Activated T-helper 1 cell treated with anti-CD3 and anti-CD28 coated beads, Interleukin-12 subunit alpha, Interleukin-12 subunit beta, Interleukin-2, Interleukin-4 antibody, amounts not matched to agents 30 ng/mL and 10 ng/mL and 1 ng/mL, durations not matched to agents 14 hours and 24 hours and 36 hours (primary cell): ENCODE results near the gene NEK7. TPM values are rescaled to one million over a fixed set of nuclear protein-coding genes. Genes with fewer than 3 reads are reported as not detected.

Experiments
- DNase-seq: peaks from one replicate; pipeline ENCODE4 v3.0.0; 2021; ENCODE audit warnings: low spot score
- H3K27ac Mint-ChIP-seq: one replicate; pipeline ENCODE4 v1.8.0; 2021; ENCODE audit warnings: mild to moderate bottlenecking, mixed read lengths
- H3K27me3 Mint-ChIP-seq: one replicate; pipeline ENCODE4 v1.8.0; 2022; ENCODE audit warnings: mild to moderate bottlenecking, moderate library complexity, mixed read lengths; ENCODE audit not compliant: insufficient read depth
- H3K36me3 Mint-ChIP-seq: one replicate; pipeline ENCODE4 v1.8.0; 2021; ENCODE audit warnings: low read depth, mixed read lengths
- H3K4me1 Mint-ChIP-seq: one replicate; pipeline ENCODE4 v1.8.0; 2021; ENCODE audit warnings: low read depth, mixed read lengths
- H3K4me3 Mint-ChIP-seq: one replicate; pipeline ENCODE4 v1.8.0; 2021; ENCODE audit warnings: mild to moderate bottlenecking, moderate library complexity, mixed read lengths
- H3K9me3 Mint-ChIP-seq: one replicate; pipeline ENCODE4 v1.8.0; 2021; ENCODE audit warnings: mixed read lengths
- intact Hi-C: fragments of 100-400 bp; cut with micrococcal nuclease; formaldehyde crosslinking; loops from one replicate; pipeline ENCODE4 v1.15.1; 2024
- total RNA-seq: library from RNA; stranded (reverse); gene quantifications from 2 replicates; pipeline ENCODE4 v1.2.3, GENCODE V29; 2022

Gene NEK7
- total RNA-seq, 1 donor from 2014 or later: 71.8 TPM

DNA sequence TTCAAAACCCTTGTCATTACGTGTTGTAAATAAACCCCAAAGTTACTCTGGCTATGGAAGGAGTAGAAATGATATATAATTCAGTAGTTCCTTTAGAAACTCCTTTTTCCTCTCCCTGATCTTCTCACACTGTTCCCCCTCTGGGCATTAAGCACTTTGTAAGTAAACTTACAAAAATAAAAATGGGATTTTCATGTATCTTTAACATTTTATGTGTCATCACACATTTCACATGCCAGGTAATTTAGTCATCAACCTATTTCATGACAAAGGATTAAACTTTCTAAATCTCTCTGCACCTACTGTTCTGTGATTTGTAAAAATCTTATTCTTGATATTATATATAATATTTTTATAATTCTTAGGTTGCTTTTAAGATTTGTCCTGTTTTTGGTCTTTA is 176.9 kb downstream of the NEK7 start:
- Mint-ChIP-seq H3K36me3 (no peaks in the 10 kb centered on the region), H3K27me3 (peaks cover 14% of the 10 kb centered on the region), H3K4me3 (no peak overlapping the region), H3K4me1 (no peaks in the 10 kb centered on the region), H3K9me3 (peaks cover 11% of the 10 kb centered on the region), H3K27ac (no peak overlapping the region)
- intact Hi-C loops: no loop called here
- DNase-seq: no peak

GRCh38 chr1:198335663-198336062 is 178.9 kb downstream of the NEK7 start:
- Mint-ChIP-seq H3K4me1 (no peaks in the 10 kb centered on the region), H3K27me3 (peaks cover 12% of the 10 kb centered on the region), H3K4me3 (no peak overlapping the region), H3K27ac (no peak overlapping the region), H3K9me3 (peaks cover 11% of the 10 kb centered on the region), H3K36me3 (no peaks in the 10 kb centered on the region)
- intact Hi-C loops: no loop called here
- no peak for DNase-seq

DNA sequence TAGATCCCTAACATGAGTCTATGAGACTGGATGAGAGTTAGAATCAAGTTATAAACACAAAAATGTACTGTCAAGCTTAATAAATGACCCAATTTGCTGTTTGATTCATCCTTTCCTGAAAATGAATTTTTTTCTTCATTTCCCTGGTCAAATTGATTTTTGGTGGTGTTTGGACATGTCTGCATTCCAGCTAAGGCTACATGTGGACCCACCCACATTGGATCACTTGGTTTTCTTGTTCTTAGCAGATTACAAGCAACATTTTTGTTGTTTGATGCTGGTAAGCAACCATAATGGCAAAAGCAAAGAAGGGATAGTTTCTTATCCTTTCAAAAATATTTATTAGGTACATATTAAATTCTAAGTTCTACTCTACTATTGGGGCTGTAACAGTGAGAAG is 181.1 kb downstream of the NEK7 start:
- intact Hi-C loops: no loop called here
- Mint-ChIP-seq H3K27me3 (peaks cover 4% of the 10 kb centered on the region), H3K27ac (no peak overlapping the region), H3K9me3 (peaks cover 11% of the 10 kb centered on the region), H3K4me1 (no peaks in the 10 kb centered on the region), H3K36me3 (no peaks in the 10 kb centered on the region), H3K4me3 (no peak overlapping the region)
- no peak for DNase-seq

DNA sequence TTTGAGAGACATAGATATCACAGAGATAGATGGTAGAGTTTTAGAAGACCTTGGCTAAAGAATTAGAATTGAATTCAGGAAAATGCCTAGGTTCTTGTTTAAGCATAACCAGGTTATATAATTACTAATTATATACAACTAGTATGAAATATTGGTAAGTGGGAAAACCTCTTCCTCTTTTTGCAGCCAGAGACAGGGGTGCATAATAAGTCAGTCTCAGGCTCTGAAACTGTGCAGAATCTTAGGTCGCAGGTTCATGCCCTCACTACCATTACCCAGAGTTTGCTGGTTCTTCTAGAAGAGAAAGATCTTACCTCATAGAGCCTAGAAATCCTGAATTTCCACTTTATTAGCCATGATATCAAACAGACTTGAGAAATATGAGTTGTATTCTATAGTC is 183.3 kb downstream of the NEK7 start:
- Mint-ChIP-seq H3K9me3 (peaks cover 11% of the 10 kb centered on the region), H3K4me3 (no peak overlapping the region), H3K27ac (no peak overlapping the region), H3K36me3 (no peaks in the 10 kb centered on the region), H3K27me3 (peaks cover 5% of the 10 kb centered on the region), H3K4me1 (no peaks in the 10 kb centered on the region)
- intact Hi-C loops: no loop called here
- no peak for DNase-seq

GRCh38 chr1:198346178-198346577 is 189.4 kb downstream of the NEK7 start:
- H3K27ac Mint-ChIP-seq: no peak overlapping the region
- H3K4me1 Mint-ChIP-seq: no peaks in the 10 kb centered on the region
- H3K9me3 Mint-ChIP-seq: no peaks in the 10 kb centered on the region
- intact Hi-C loops: no loop called here
- no peaks in the 10 kb centered on the region for H3K36me3 Mint-ChIP-seq
- no peak for DNase-seq
- H3K27me3 Mint-ChIP-seq: peaks cover 6% of the 10 kb centered on the region
- no peak overlapping the region for H3K4me3 Mint-ChIP-seq

DNA sequence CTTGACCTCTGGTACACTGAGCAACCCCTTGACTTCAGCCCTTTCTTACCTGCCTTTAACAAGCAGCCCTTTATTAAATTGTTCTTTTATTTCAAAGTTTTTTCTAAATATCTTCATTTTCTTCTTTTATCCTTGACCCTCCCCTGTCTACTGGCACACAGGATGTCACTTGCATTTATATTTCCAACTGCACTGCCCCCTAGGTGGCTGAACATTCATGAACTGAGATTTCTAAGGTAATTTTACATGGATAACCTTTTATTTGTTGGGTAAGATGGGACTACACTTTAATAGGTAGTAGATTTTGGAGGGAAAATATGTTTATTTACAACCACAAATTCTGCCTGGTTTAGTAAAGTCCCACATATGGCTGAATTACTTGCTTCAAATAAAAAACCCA is 193.7 kb downstream of the NEK7 start:
- peaks cover 6% of the 10 kb centered on the region for H3K27me3 Mint-ChIP-seq
- no peak overlapping the region for H3K27ac Mint-ChIP-seq
- intact Hi-C loops: no loop called here
- DNase-seq: no peak
- no peak overlapping the region for H3K4me3 Mint-ChIP-seq
- H3K4me1 Mint-ChIP-seq: no peaks in the 10 kb centered on the region
- no peaks in the 10 kb centered on the region for H3K36me3 Mint-ChIP-seq
- H3K9me3 Mint-ChIP-seq: no peaks in the 10 kb centered on the region

GRCh38 chr1:198352975-198353695 is 196.3 kb downstream of the NEK7 start:
- Mint-ChIP-seq H3K27ac (no peak overlapping the region), H3K36me3 (no peaks in the 10 kb centered on the region), H3K9me3 (no peaks in the 10 kb centered on the region), H3K27me3 (peaks cover 6% of the 10 kb centered on the region), H3K4me3 (no peak overlapping the region), H3K4me1 (no peaks in the 10 kb centered on the region)
- intact Hi-C loops: no loop called here
- DNase-seq: no peak

- H3K4me3 Mint-ChIP-seq: no peak overlapping the region
- H3K27me3 Mint-ChIP-seq: no peaks in the 10 kb centered on the region
- no peaks in the 10 kb centered on the region for H3K36me3 Mint-ChIP-seq
- DNase-seq: no peak
- intact Hi-C loops: loop anchor here (2.0 to 5.0 kb wide), 2 partner anchors 201 to 436 kb away; partner anchors contain the start of gene NEK7
- no peaks in the 10 kb centered on the region for H3K4me1 Mint-ChIP-seq
- H3K9me3 Mint-ChIP-seq: no peaks in the 10 kb centered on the region
- H3K27ac Mint-ChIP-seq: no peak overlapping the region
Measured at GRCh38 chr1:198357937-198358336, 201.1 kb downstream of the NEK7 start.

- H3K4me1 Mint-ChIP-seq: no peaks in the 10 kb centered on the region
- intact Hi-C loops: loop anchor here (1.0 to 5.0 kb wide), 3 partner anchors 202 to 437 kb away; partner anchors contain the start of gene NEK7
- H3K36me3 Mint-ChIP-seq: no peaks in the 10 kb centered on the region
- no peak overlapping the region for H3K27ac Mint-ChIP-seq
- H3K27me3 Mint-ChIP-seq: no peaks in the 10 kb centered on the region
- H3K9me3 Mint-ChIP-seq: no peaks in the 10 kb centered on the region
- DNase-seq: no peak
- no peak overlapping the region for H3K4me3 Mint-ChIP-seq
Measured at GRCh38 chr1:198359024-198359653, 202.3 kb downstream of the NEK7 start.

- intact Hi-C loops: loop anchor here (5.0 kb wide), 1 partner anchor 327 kb away; no protein-coding TSS in a partner anchor
- DNase-seq: no peak
- H3K27me3 Mint-ChIP-seq: peaks cover under 1% of the 10 kb centered on the region
- H3K36me3 Mint-ChIP-seq: no peaks in the 10 kb centered on the region
- no peak overlapping the region for H3K27ac Mint-ChIP-seq
- no peaks in the 10 kb centered on the region for H3K4me1 Mint-ChIP-seq
- H3K9me3 Mint-ChIP-seq: no peaks in the 10 kb centered on the region
- H3K4me3 Mint-ChIP-seq: no peak overlapping the region
Measured at GRCh38 chr1:198360208-198360729, 203.5 kb downstream of the NEK7 start.

- intact Hi-C loops: loop anchor here (5.0 kb wide), 1 partner anchor 326 kb away; no protein-coding TSS in a partner anchor
- DNase-seq: no peak
- Mint-ChIP-seq H3K36me3 (no peaks in the 10 kb centered on the region), H3K27me3 (peaks cover 5% of the 10 kb centered on the region), H3K9me3 (no peaks in the 10 kb centered on the region), H3K27ac (no peak overlapping the region), H3K4me1 (no peaks in the 10 kb centered on the region), H3K4me3 (no peak overlapping the region)
Measured at GRCh38 chr1:198361237-198361767, 204.5 kb downstream of the NEK7 start.

- DNase-seq: no peak
- no peak overlapping the region for H3K27ac Mint-ChIP-seq
- peaks cover 6% of the 10 kb centered on the region for H3K9me3 Mint-ChIP-seq
- peaks cover 5% of the 10 kb centered on the region for H3K27me3 Mint-ChIP-seq
- no peak overlapping the region for H3K4me3 Mint-ChIP-seq
- no peaks in the 10 kb centered on the region for H3K4me1 Mint-ChIP-seq
- H3K36me3 Mint-ChIP-seq: no peaks in the 10 kb centered on the region
- intact Hi-C loops: loop anchor here (5.0 kb wide), 1 partner anchor 324 kb away; no protein-coding TSS in a partner anchor
Measured at GRCh38 chr1:198363625-198364151, 206.9 kb downstream of the NEK7 start.

DNA sequence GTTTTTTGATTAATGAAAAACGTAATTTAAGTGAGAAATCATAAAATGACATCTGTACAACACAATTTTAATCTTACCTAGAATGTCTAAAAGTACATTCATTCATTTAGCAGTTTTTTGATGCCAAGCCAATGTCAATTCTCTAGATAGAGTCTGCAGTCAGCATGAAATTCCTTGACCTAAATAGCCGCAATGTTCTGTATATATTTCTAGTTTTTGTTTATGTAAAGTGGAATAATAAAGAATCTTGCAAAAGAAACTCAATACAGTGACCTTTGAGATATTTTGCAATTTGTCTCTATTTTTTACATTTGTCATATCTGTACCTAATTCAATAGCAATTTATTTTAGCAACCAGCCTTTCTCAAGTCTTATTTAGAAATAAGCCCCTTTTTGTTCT is 207.7 kb downstream of the NEK7 start:
- H3K27ac Mint-ChIP-seq: no peak overlapping the region
- intact Hi-C loops: loop anchor here (5.0 kb wide), 1 partner anchor 323 kb away; no protein-coding TSS in a partner anchor
- H3K4me1 Mint-ChIP-seq: no peaks in the 10 kb centered on the region

More for the DNA sequence above, 207.7 kb downstream of the NEK7 start:
- Mint-ChIP-seq H3K27me3 (peaks cover 5% of the 10 kb centered on the region), H3K4me3 (no peak overlapping the region), H3K9me3 (peaks cover 8% of the 10 kb centered on the region), H3K36me3 (peaks cover under 1% of the 10 kb centered on the region)
- DNase-seq: no peak
